GM12872 (cell line): Measurements from ENCODE around the gene BEST3.

Source experiments
- CTCF ChIP-seq: IDR thresholded peaks from 3 replicates; pipeline ENCODE4 v1.5.1; 2011; ENCODE audit warnings: low read depth, mild to moderate bottlenecking, low read length, moderate library complexity; ENCODE audit not compliant: insufficient read depth

The BEST3 gene

GRCh38 chr12:69658203-69658602, 40.9 kb downstream of the BEST3 start:
- no peak for TF ChIP-seq CTCF

GRCh38 chr12:69657376-69658137, 41.5 kb downstream of the BEST3 start:
- no peak for TF ChIP-seq CTCF

GRCh38 chr12:69655616-69656340, 43.3 kb downstream of the BEST3 start:
- no peak for TF ChIP-seq CTCF

GRCh38 chr12:69653703-69654102, 45.4 kb downstream of the BEST3 start:
- no peak for TF ChIP-seq CTCF

- TF ChIP-seq CTCF, result no peak
Observed at GRCh38 chr12:69651922-69652321, 47.2 kb downstream of the BEST3 start.

- TF ChIP-seq CTCF, result no peak
Observed at GRCh38 chr12:69649529-69649928, 49.6 kb downstream of the BEST3 start.

- TF ChIP-seq CTCF, result no peak
Observed at GRCh38 chr12:69648476-69648875, 50.6 kb downstream of the BEST3 start.
